Cardiac fibroblast (primary cell): ENCODE measurements around the gene MSL2.

Experiments
- DNase-seq, 2 donors: peaks; one replicate each; pipeline versions ENCODE4 v3.0.0 to v3.0.0-alpha.2; 2010; ENCODE audit warnings: low read depth in 2 of 2
- H3K4me3 ChIP-seq, 2 donors: replicated peaks in 1 of 2; 1 replicate in 1 of 2; 2 replicates in 1 of 2; pipeline ENCODE4 v1.5.1; 2011; ENCODE audit warnings: low read depth in 2 of 2, low read length in 2 of 2, mild to moderate bottlenecking in 2 of 2, moderate library complexity in 1 of 2
- TF ChIP-seq, protein P1 (sequence below): IDR thresholded peaks from one replicate; pipeline ENCODE4 v1.5.1; 2011; ENCODE audit warnings: low read depth, mild to moderate bottlenecking, low read length, inconsistent platforms

The MSL2 gene, protein sequence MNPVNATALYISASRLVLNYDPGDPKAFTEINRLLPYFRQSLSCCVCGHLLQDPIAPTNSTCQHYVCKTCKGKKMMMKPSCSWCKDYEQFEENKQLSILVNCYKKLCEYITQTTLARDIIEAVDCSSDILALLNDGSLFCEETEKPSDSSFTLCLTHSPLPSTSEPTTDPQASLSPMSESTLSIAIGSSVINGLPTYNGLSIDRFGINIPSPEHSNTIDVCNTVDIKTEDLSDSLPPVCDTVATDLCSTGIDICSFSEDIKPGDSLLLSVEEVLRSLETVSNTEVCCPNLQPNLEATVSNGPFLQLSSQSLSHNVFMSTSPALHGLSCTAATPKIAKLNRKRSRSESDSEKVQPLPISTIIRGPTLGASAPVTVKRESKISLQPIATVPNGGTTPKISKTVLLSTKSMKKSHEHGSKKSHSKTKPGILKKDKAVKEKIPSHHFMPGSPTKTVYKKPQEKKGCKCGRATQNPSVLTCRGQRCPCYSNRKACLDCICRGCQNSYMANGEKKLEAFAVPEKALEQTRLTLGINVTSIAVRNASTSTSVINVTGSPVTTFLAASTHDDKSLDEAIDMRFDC

DNA sequence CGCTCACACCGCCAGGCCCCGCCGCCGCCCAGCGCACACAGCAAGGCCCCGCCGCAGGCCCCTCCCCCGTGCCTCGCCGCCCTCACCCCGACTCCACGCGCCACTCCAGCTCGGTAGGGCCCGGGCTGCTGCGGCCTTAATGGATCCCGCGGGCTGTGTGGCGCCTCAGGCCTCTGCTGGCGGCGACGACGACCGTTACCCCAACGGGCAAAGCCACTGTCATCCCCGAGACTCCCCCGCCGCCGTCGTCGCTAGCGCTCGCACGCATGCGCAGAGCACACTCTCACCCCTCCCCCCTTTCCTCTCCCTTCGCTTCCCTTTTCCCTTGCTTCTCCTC, at the start of gene MSL2:
MSL2 (minus strand) TSS at position 272 of the 337 bp plus-strand sequence. CDS start 1,222 bp downstream, outside the sequence.
- peak within 1 kb of the TSS; percentile 79 to 87 for H3K4me3 ChIP-seq
- TF ChIP-seq, protein P1, sequence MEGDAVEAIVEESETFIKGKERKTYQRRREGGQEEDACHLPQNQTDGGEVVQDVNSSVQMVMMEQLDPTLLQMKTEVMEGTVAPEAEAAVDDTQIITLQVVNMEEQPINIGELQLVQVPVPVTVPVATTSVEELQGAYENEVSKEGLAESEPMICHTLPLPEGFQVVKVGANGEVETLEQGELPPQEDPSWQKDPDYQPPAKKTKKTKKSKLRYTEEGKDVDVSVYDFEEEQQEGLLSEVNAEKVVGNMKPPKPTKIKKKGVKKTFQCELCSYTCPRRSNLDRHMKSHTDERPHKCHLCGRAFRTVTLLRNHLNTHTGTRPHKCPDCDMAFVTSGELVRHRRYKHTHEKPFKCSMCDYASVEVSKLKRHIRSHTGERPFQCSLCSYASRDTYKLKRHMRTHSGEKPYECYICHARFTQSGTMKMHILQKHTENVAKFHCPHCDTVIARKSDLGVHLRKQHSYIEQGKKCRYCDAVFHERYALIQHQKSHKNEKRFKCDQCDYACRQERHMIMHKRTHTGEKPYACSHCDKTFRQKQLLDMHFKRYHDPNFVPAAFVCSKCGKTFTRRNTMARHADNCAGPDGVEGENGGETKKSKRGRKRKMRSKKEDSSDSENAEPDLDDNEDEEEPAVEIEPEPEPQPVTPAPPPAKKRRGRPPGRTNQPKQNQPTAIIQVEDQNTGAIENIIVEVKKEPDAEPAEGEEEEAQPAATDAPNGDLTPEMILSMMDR, result no peak
- no peak for DNase-seq

DNA sequence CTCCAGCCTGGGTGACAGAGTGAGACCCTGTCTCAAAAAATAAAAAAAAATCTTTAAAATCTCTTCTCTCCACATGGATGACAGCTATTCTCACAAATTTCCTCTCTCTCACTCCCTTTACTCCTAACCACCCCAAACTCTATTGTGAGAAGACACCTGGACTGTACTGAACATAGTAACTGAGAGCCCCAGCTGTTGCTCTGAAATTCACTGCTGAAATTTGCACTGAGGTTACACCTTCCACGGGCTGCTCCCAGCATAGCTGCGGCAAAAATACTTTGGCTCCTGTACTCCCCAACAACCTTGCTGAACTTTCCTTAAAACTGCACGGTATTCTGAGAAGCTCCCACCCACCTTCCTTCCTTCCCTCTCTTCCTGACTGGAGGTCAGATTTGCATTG, 49.6 kb upstream of the MSL2 start:
- TF ChIP-seq, protein P1, result no peak
- DNase-seq, result no peak
- H3K4me3 ChIP-seq, result no peak overlapping the region

DNA sequence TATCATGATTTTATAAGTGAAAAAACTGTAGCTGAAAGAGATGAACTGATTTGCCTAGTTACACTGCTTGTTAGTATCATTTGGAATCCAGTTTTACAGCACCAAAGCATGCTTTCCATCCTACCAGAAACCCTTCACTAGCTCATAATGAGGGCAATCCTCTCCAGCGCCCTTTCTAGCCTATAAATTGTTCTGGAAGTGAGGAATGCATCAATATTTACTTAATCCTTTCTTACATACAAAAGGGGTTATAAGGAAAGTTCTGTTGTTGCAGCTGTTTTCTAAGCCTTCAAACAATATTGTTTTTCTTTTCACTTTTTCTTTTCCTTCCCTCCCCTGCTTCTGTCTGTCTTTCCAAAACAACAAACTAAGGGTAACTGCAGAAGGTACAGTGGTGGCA, 43.0 kb upstream of the MSL2 start:
- TF ChIP-seq, protein P1, result no peak
- DNase-seq, result no peak

DNA sequence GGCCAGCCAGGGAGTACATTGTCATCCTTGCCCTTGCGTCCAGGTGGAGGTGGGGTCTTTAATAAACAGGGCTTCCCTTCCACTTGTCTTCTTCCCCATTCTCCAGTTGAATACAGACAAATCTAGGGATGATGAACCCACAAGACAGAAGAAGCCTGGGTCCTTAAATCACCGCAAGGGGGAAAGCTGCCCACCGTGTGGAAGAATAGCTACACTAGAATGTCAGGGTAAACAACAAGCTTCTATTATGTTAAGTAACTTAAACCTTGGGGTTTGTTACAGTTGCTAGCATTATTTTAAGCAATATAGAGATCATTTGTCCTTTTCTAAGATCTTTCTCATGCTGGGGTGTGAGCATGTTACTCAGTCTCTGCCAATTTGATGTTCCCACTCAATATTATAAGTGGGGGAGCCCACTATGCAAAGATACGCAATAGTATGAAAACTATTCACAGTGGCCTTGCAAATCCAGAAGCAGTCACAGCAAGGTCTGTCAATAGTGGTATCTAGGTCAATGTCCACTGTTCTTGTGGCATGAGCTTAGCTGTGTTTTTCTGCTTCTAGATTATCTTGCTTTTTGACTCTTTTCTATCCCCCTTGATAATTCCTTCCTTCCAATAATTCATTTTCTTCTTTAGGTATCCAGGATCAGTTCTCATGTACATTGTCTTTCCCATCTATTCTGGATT, 42.0 kb upstream of the MSL2 start:
- TF ChIP-seq, protein P1, result no peak
- no peak overlapping the region for H3K4me3 ChIP-seq
- DNase-seq, result no peak

More for the DNA sequence above, 43.0 kb upstream of the MSL2 start:
- H3K4me3 ChIP-seq, result no peak overlapping the region

DNA sequence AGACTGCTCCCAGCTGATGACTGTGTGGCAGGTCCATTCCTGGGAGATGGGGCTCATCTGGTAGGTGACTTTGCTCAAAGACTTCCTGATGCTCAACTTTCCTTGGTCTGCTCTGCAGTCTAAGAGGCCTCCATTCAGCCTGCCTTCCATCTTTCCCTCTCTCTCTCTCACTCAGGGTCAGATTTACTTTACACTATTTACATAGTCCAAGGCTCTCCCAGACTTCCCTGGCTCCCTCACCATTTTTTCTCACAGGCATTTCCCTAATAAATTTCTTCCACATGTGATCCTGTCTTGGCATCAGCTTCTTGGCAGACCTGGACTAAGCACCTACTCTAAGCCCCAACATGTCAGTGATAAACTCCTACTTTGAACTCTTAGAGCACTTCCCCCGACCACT, 41.0 kb upstream of the MSL2 start:
- TF ChIP-seq, protein P1, result no peak
- H3K4me3 ChIP-seq, result no peak overlapping the region
- DNase-seq, result no peak

DNA sequence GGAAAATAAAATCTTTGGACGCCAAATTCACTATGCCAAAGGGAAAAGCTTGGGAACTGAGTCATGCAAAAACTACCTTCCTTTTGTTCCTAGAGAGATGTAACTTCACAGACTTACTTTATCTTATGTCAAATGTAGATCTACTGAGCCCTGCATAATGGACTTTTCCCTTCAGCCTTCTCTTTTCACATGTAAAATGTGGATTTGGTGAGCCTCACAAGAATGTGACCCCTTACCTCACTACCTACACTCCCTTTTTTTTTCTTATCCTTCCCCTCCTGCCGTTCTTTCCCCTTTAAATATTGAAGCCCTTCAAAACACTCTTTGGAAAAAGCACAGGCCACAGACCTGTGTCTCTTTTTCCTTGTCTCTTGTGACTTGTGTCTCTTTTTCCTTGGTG, 40.0 kb upstream of the MSL2 start:
- no peak overlapping the region for H3K4me3 ChIP-seq
- TF ChIP-seq, protein P1, result no peak
- no peak for DNase-seq
